Neural cell (in vitro differentiated cells): Measurements from ENCODE around the gene CPA5. TPM values are rescaled to one million over a fixed set of nuclear protein-coding genes. Genes with fewer than 3 reads are reported as not detected.

Source experiments
- H2AFZ ChIP-seq: fragments of 200-600, 300-800 bp; sonication (generic), shearing (Covaris generic); 2 replicates; pipeline ENCODE4 v1.6.0; 2014; ENCODE audit warnings: low read depth, mild to moderate bottlenecking, antibody characterized with exemption, low read length, moderate library complexity
- H3F3A ChIP-seq: fragments of 200-600 bp; shearing (Covaris generic); 2 replicates; pipeline ENCODE4 v1.6.1; 2016; ENCODE audit warnings: mild to moderate bottlenecking, moderate library complexity, mixed read lengths, antibody characterized with exemption, low read length; ENCODE audit not compliant: insufficient read depth, poor library complexity, severe bottlenecking
- H3K27ac ChIP-seq: fragments of 200-600, 300-800 bp; sonication (generic), shearing (Covaris generic); 2 replicates; pipeline ENCODE4 v1.5.1; 2014; ENCODE audit warnings: mild to moderate bottlenecking, low read length, moderate library complexity
- H3K27me3 ChIP-seq: fragments of 300-800, 200-600 bp; sonication (generic), shearing (Covaris generic); 2 replicates; pipeline ENCODE4 v1.6.0; 2014; ENCODE audit warnings: mild to moderate bottlenecking, low read depth, low read length, moderate library complexity; ENCODE audit not compliant: insufficient read depth
- H3K36me3 ChIP-seq: fragments of 300-800, 200-600 bp; sonication (generic), shearing (Covaris generic); 2 replicates; pipeline ENCODE4 v1.5.1; 2014; ENCODE audit warnings: mild to moderate bottlenecking, antibody characterized with exemption, low read length, moderate library complexity; ENCODE audit not compliant: insufficient read depth
- H3K4me2 ChIP-seq: fragments of 300-800, 200-600 bp; sonication (generic), shearing (Covaris generic); 2 replicates; pipeline ENCODE4 v1.6.0; 2014; ENCODE audit warnings: mild to moderate bottlenecking, low read length
- H3K4me3 ChIP-seq: fragments of 300-800, 200-600 bp; sonication (generic), shearing (Covaris generic); 2 replicates; pipeline ENCODE4 v1.5.1; 2014; ENCODE audit warnings: mild to moderate bottlenecking, low read length, moderate library complexity
- H3K79me2 ChIP-seq: fragments of 200-600 bp; shearing (Covaris generic); replicated peaks from 2 replicates; pipeline ENCODE4 v1.6.0; 2014; ENCODE audit warnings: mild to moderate bottlenecking, low read length, moderate library complexity; ENCODE audit not compliant: insufficient read depth
- H3K9ac ChIP-seq: fragments of 300-800, 200-600 bp; sonication (generic), shearing (Covaris generic); 2 replicates; pipeline ENCODE4 v1.6.1; 2016; ENCODE audit warnings: mild to moderate bottlenecking, low read length, mixed read lengths
- H3K9me2 ChIP-seq: fragments of 200-600 bp; shearing (Covaris generic); 2 replicates; pipeline ENCODE4 v1.6.1; 2016; ENCODE audit warnings: mild to moderate bottlenecking, low read length, mixed read lengths; ENCODE audit not compliant: insufficient read depth
- H3K9me3 ChIP-seq: fragments of 200-600, 300-800 bp; sonication (generic), shearing (Covaris generic); 2 replicates; pipeline ENCODE4 v1.6.1; 2016; ENCODE audit warnings: mild to moderate bottlenecking, mixed run types, low read length, moderate library complexity, mixed read lengths
- H4K20me1 ChIP-seq: fragments of 200-600 bp; shearing (Covaris generic); 2 replicates; pipeline ENCODE4 v1.6.1; 2016; ENCODE audit warnings: mild to moderate bottlenecking, mixed run types; ENCODE audit not compliant: insufficient read depth
- CTCF ChIP-seq: fragments of 450-650 bp; IDR thresholded peaks from 2 replicates; pipeline ENCODE4 v1.5.1; 2014; ENCODE audit warnings: antibody characterized with exemption, mild to moderate bottlenecking, moderate library complexity; ENCODE audit not compliant: poor library complexity, severe bottlenecking
- EP300 ChIP-seq: fragments of 450-650 bp; conservative IDR thresholded peaks from 2 replicates; pipeline ENCODE4 v1.6.1; 2014; ENCODE audit warnings: antibody characterized with exemption, mild to moderate bottlenecking, moderate library complexity; ENCODE audit not compliant: poor library complexity, severe bottlenecking
- EZH2 ChIP-seq: fragments of 200-600, 300-800 bp; shearing (Covaris generic), sonication (generic); IDR thresholded peaks from 2 replicates; pipeline ENCODE4 v1.6.1; 2014; ENCODE audit warnings: antibody characterized with exemption, low read length, borderline replicate concordance, mild to moderate bottlenecking; ENCODE audit not compliant: insufficient read depth, poor library complexity, severe bottlenecking
- MXI1 ChIP-seq: fragments of 450-650 bp; conservative IDR thresholded peaks from 2 replicates; pipeline ENCODE4 v1.6.1; 2014; ENCODE audit warnings: antibody characterized with exemption, mild to moderate bottlenecking; ENCODE audit not compliant: poor library complexity, severe bottlenecking
- POLR2AphosphoS5 ChIP-seq: IDR thresholded peaks from 2 replicates; pipeline ENCODE4 v1.6.1; 2012
- RAD21 ChIP-seq: fragments of 450-650 bp; conservative IDR thresholded peaks from 2 replicates; pipeline ENCODE4 v1.6.1; 2014; ENCODE audit warnings: antibody characterized with exemption, mild to moderate bottlenecking, moderate library complexity
- REST ChIP-seq: IDR thresholded peaks from 2 replicates; pipeline ENCODE4 v1.6.1; 2012; ENCODE audit warnings: borderline replicate concordance
- SMC3 ChIP-seq: fragments of 450-650 bp; conservative IDR thresholded peaks from 2 replicates; pipeline ENCODE4 v1.6.1; 2014; ENCODE audit warnings: antibody characterized with exemption, mild to moderate bottlenecking, moderate library complexity; ENCODE audit not compliant: poor library complexity
- TAF1 ChIP-seq: IDR thresholded peaks from 2 replicates; pipeline ENCODE4 v1.6.1; 2012; ENCODE audit warnings: low read depth
- polyA plus RNA-seq: library from polyadenylated mRNA; depleted of rRNA; stranded (reverse); fragments of >200 nt; gene quantifications from 2 replicates; pipeline ENCODE4 v1.2.3, GENCODE V29; 2014

Gene CPA5
- polyA plus RNA-seq, 1 donor from 2014 or later = not detected

GRCh38 chr7:130397051-130397757, 52.6 kb downstream of the CPA5 start:
- Histone ChIP-seq H4K20me1 (no peaks in the 10 kb centered on the region), H3K9me3 (no peaks in the 10 kb centered on the region), H3F3A (no peaks in the 10 kb centered on the region), H3K27ac (peak overlapping the region; percentile 72), H3K9ac (peak overlapping the region; percentile 30), H3K4me3 (peak overlapping the region; percentile 36), H2AFZ (no peak overlapping the region), H3K27me3 (no peaks in the 10 kb centered on the region), H3K79me2 (no peaks in the 10 kb centered on the region), H3K4me2 (no peak overlapping the region), H3K36me3 (peaks cover 9% of the 10 kb centered on the region), H3K9me2 (no peaks in the 10 kb centered on the region)
- TF ChIP-seq RAD21 (peak; percentile 17), EP300 (no peak)

- peak overlapping the region; percentile 30 for H3K9ac ChIP-seq
- H3K79me2 ChIP-seq = no peaks in the 10 kb centered on the region
- no peaks in the 10 kb centered on the region for H3F3A ChIP-seq
- no peak overlapping the region for H2AFZ ChIP-seq
- H3K27ac ChIP-seq = peak overlapping the region; percentile 72
- no peaks in the 10 kb centered on the region for H3K9me2 ChIP-seq
- no peaks in the 10 kb centered on the region for H4K20me1 ChIP-seq
- H3K9me3 ChIP-seq = no peaks in the 10 kb centered on the region
- no peak overlapping the region for H3K4me2 ChIP-seq
- H3K36me3 ChIP-seq = peaks cover 13% of the 10 kb centered on the region
- TF ChIP-seq MXI1 (no peak), REST (no peak), EZH2 (no peak), RAD21 (no peak), EP300 (no peak), SMC3 (no peak), CTCF (no peak), TAF1 (no peak), POLR2AphosphoS5 (no peak)
- H3K4me3 ChIP-seq = peak overlapping the region; percentile 36
- H3K27me3 ChIP-seq = no peaks in the 10 kb centered on the region
These were observed 53.1 kb downstream of the CPA5 start for GRCh38 chr7:130397758-130398073.
